Activated naive CD4-positive, alpha-beta T cell treated with anti-CD3 and anti-CD28 coated beads, Interleukin-2, amount 50 U/mL, for 16 hours (primary cell): ENCODE measurements around the gene ZNF282.
"Not testable (repeated sequence)": the region's sequence is repeated elsewhere in the genome, so short reads cannot be mapped to it uniquely, and the experiment has no call there.

Experiments
- DNase-seq: peaks from one replicate; pipeline ENCODE4 v3.0.0-alpha.2; 2020

The ZNF282 gene

DNA sequence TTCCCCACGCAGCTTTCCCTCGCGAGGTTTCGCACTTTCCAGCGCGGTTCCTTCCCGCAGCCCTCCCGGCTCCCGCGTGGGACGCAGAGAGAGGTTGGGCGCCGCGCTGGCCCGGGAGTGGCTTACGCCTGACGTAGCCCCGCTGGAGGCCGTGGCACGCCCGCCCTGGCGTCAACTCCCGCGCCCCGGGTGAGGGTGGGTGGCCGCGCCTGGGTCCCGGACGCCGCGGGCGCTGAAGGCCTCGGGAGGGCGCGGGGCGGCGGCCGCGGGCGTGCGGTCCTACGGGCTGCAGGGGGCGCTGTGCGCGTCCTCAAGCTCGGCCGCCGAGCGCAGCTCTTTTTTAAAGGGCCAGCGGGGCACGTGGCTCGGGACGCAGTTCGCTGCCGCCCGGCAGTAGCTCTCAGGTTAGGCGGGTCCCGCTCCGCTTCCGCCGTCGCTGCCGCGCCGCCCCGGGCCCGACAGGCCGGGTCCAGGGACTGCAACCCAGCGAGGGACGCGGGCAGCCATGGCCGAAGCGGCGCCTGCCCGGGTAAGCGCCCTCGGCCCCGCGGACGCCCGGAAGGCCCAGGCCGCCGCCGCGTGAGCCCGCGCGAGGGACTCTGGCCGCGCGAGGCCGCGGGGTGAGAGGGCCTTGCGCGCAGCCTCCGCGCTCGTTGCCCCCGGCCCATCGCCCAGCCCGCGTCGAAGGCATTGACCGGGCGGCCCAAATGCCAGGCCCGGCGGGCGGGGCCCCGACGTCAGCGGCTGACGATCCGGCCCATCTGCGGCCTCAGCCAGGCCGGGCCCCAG, 66.7 kb downstream of the ZNF282 start, which contains the start of gene ZNF783:
TSS of gene ZNF783 (plus strand) at position 368 of the 789 bp plus-strand sequence. CDS start at position 506, 138 bp downstream.
- peak; percentile 86 for DNase-seq

GRCh38 chr7:149266451-149266850, 71.1 kb downstream of the ZNF282 start:
- DNase-seq: no peak

DNA sequence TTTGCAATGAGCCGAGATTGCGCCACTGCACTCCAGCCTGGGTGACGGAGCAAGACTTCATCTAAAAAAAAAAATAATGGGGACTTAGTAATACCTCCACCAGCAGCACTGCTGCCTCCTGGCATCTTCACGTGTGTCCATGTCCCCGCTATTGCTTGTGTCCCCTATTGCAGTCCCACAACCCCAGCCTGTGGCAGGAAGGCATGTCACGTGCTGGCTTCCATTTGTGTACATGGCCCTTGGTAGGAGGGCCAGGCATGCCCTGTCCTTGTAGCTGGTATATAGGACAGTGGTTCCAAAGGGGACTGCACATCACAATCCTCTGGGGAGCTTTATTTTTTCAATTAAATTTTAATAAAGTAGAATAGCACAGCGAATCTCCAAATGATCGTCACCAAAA, 72.4 kb downstream of the ZNF282 start:
- DNase-seq: no peak

DNA sequence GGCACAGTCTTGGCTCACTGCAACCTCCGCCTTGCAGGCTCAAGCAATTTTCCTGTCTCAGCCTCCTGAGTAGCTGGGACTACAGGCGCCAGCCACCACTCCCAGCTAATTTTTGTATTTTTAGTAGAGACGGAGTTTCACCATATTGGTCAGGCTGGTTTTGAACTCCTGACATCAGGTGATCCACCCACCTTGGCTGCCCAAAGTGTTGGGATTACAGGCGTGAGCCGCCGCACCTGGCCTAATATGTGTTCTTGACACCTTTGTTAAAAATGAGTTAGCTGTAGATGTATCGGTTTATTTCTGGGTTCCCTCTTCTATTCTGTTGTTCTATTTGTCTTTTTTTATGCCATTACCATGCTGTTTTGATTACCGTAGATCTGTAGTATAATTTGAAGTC, 79.1 kb downstream of the ZNF282 start:
- not testable (repeated sequence) for DNase-seq
